Left lobe of liver (tissue), 2 donors: Measurements from ENCODE around the gene FNDC3B. TPM values are rescaled to one million over a fixed set of nuclear protein-coding genes. Genes with fewer than 3 reads are reported as not detected.

Experiments used
- ATAC-seq: fragments of 200-7000 bp; cut with Tn5 transposase; one replicate; pipeline ENCODE4 v1.9.1; 2020; ENCODE audit warnings: mild to moderate bottlenecking, moderate library complexity
- DNase-seq: peaks from one replicate; pipeline ENCODE4 v3.0.0-alpha.2; 2020; ENCODE audit warnings: low spot score
- total RNA-seq: library from RNA; stranded (reverse); gene quantifications from one replicate; pipeline ENCODE4 v1.2.1, GENCODE V29; 2021
- donor health status: DM: no; HTN: no; CAD: no; lungs with moderate emphysema.
- donor health status: DM: no; HTN: yes; CAD: no.

The FNDC3B gene
- total RNA-seq, 1 donor from 2014 or later = 44.6 TPM

- DNase-seq (no peak), ATAC-seq (no peak)
These were observed 92.8 kb downstream of the FNDC3B start for GRCh38 chr3:172132159-172132586.

DNA sequence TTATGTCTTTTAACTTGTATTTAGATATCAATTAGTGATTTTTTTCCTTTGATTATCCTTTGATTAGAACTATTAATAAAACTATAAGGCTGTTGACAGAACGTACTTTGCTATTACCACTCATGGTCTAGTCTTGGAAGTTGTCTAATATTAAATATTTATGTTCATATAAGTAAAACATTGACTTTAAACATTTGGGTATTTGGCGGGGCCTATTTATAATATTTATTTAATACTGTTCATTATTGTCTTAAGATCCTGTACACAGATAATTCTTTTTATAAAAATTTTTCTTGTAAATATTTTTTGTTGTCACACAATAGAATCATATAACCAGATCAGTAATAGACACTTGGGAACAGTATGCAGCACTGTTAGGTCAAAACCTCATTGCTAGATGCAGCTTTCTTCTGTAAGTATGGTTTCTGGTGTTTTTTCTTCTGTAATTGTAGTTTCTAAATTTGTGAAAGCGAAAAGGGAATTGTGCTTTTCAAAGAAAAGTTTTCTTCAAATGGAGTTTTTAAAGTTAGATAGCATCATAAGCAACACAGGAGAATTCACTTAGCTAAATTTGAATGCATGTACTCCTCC, 93.4 kb downstream of the FNDC3B start:
- no peak for ATAC-seq
- no peak for DNase-seq

DNA sequence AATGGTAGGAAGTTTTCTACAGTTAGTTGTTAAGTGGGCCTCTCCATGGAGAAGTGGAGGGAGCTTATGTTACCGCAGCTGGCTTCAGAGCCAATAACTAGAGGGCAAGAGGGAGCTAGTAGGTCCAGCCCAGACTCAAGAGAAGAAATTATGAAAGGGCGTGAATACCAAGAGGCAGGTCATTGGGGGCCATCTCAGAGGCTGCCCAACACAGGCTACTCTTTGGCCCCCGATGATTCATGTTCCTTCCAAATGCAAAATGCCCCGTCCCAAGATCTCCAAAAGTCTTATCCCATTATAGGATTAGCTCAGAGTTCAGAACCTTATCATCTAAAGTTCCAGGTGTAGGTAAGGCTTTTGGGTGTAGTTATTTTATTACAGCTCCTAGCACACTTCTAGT, 94.5 kb downstream of the FNDC3B start:
- DNase-seq = no peak
- no peak for ATAC-seq

DNA sequence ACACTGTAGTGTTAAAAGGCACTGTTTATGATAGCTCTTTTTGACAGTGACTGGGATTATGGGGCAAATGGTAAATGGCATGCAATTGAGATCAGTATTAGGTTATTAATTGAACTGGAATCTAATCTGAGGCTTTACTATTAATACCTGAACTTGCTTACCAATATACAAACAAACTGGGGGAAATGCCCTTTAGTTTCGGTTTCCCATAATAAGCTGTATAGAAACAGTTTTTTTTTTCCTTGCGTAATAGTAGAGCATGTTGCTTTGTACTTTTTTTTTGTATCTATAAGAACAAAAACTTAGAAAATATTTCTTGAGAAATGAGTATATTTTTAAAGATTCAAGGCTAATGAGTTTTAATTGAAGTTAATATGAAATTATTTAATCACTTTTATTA, 95.0 kb downstream of the FNDC3B start:
- ATAC-seq (peak; percentile 13), DNase-seq (no peak)

DNA sequence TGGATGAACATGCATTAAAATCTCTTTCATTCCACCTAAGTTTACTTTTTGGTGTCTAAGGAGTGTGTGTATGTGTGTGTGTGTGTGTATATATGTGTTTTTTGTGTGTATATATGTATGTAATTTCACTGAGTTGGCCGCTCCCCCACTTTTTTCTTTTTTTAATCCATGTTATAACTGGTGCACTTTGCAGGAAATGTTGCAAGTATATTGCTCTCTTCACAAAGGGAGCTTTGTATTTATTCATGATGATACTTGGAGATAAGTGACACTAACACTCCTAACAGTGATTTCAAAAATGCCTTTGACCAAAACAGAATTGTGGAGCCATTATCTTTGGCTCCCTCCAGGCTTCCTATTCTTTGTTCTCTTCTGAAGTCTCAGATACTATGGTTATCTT, 95.8 kb downstream of the FNDC3B start:
- no peak for ATAC-seq
- no peak for DNase-seq

GRCh38 chr3:172135820-172136219, 96.4 kb downstream of the FNDC3B start:
- ATAC-seq (no peak), DNase-seq (no peak)

DNA sequence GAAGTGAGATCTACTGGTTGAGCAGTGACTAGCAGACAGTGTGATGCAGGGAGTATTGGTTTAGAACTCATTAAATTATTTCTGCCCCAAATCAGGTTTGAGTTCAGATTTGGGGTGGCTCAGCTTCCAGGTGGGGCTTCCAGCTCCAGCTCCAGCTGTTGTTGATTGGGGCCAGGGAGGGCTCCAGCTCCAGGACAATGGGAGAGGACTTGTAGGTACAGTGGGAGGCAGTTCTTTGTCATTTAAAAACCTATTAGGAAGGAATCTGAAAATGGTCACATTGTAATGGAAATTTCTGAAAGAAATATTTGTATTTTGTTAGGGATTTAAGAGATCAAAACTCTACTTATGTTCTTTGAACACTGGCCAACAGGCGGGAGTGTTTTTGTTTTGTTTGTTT, 97.0 kb downstream of the FNDC3B start:
- DNase-seq (no peak), ATAC-seq (no peak)

DNA sequence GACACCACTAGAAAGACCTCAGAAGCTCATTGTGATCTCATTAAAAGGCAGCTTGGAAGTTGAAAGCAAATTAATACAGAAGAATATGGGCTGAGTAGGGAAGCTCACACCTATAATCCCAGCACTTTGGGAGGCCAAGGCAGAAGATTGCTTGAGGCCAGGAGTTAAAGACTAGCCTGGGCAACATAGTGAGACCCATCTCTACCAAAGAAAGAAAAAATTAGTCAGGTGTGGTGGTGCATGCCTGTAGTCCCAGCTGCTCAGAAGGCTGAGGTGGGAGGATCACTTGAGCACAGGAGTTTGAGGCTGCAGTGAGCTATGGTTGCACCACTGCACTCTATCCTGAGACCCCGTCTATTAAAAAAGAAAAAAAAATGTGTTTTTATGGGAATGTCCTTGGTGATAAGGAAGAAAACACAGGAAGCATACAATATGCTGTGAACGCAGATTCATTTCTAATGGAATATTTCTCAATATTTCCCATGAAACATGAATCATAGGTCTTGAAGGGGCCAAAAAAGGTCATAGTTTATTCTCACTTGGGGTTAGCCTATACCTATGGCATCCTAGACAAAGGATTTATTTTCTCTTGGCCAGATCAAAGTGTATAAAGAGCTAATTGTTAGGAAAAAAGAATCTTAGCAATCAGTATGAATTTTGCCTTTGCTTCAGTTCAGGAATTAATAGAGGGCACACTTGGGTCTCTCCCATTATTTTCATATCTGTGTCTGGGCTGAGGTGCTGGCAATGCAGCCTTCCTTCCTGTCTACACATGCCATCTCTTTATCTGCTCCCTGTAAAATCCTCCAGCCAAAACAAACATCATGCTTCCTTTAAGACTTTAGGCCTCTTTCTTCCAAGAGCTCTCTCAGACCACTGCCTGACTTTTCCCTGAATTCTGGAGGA, 98.2 kb downstream of the FNDC3B start:
- ATAC-seq (peak; percentile 10), DNase-seq (no peak)

- DNase-seq = no peak
- no peak for ATAC-seq
These were observed 98.8 kb downstream of the FNDC3B start for GRCh38 chr3:172138193-172138537.

- peak; percentile 8 for ATAC-seq
- no peak for DNase-seq
These were observed 99.6 kb downstream of the FNDC3B start for GRCh38 chr3:172138792-172139507.

GRCh38 chr3:172139528-172140276, 100.3 kb downstream of the FNDC3B start:
- ATAC-seq (no peak), DNase-seq (no peak)

DNA sequence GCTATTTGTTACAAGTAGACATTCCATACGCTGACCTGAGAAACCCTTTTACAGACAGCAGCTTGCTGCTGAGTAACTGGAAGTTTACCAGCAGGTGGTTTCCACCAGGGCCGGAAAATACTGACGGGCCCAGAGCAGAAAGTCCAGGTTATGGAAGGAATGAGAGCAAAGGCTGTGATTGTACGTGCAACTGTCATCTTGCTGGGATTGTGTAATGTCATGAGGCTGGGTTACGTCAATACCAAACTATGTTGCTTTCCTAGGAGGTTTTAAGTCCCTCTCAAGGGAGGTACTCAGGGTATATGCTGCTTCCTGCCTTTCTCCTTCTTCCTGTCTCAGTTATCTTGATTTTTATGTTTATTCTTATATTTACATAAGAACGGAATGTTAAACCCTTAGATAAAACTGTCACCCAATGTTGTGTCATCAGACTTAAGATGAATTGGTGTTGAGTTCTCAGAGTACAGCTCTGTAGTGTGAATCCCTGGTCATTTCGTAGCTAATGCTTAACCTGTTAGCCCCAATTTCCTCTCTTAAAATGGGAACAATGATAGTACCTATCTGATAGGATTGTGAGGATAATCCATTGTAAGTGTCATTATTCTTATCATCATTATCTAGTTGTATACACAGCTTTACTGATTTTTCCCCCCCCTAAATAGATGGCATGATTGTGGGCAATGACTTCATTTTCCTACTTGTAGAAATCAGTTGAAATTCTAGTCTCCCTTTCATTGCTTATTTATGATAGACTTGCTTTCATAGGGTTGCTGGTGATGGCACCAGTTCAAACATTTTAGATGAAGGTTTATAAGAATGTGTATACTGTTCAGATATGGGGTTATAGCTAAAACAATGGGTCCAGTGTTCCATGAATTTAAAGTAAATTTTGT, 101.4 kb downstream of the FNDC3B start:
- ATAC-seq (peak; percentile 84), DNase-seq (peak; percentile 85)

DNA sequence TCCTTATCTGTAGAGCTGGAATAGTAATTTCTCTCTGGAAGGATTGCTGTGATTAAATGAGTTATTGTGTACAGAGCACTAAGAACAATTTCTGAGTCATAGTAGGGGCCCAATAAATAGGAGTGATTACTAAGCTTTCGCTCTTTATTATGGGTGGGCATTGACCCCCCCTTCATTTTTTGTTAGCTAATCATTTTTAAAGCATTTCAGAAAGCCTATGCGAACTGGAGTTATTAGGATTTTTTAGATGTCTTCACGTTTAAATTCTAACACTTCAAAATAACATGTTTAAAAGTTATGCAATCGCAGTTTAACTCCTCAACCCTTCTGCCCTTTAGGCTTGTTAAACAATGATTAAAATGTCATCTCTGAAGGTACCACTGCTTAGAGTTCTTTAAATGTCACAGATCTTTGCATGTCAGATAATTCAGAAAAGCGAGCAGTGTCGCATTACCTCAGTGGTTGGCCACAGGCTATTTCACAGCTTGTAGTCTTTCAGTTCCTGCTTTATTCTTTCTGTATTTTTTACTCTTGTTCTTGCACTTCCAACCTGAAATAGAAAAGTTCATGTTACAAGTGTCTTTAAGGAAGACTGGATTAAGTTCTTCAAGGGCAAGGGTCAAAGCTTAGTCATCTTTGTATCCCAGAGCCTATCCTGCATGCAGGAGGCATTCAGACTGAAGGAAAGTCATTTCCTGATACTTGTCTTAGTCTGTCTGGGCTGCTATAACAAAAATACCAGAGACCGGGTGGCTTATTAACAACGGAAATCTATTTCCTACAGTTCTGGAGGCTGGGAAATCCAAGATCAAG, 102.9 kb downstream of the FNDC3B start:
- no peak for DNase-seq
- no peak for ATAC-seq

- ATAC-seq (no peak), DNase-seq (no peak)
These were observed 103.6 kb downstream of the FNDC3B start for GRCh38 chr3:172142864-172143451.

DNA sequence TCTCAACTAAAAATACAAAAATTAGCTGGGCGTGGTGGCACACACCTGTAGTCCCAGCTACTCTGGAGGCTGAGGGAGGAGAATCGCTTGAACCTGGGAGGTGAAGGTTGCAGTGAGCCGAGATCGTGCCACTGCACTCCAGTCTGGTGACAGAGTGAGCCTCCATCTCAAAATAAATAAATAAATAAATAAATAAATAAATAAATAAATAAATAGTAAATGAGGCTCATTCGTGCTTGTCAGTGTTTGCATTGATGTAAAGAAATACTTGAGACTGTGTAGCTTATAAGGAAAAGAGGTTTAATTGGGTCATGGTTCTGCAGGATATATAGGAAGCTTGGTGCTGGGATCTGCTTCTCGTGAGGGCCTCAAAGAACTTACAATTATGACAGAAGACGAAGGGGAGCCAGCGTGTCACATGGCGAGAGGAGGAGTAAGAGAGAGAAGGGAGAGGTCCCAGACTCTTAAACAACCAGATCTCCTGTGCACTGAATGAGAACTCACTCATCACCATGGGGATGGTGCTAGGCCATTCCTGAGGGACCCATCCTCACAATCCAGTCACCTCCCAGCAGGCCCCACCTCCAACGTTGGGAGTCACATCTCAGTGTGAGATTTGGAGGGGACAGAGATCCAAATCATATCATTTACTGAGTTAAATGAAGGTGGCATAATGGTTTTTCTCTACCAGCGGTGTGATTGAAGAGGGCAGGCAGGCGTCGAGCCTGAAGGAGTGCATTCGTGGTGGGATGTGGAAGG, 104.5 kb downstream of the FNDC3B start:
- ATAC-seq (no peak), DNase-seq (no peak)

- no peak for ATAC-seq
These were observed 105.2 kb downstream of the FNDC3B start for GRCh38 chr3:172144601-172145000.

DNA sequence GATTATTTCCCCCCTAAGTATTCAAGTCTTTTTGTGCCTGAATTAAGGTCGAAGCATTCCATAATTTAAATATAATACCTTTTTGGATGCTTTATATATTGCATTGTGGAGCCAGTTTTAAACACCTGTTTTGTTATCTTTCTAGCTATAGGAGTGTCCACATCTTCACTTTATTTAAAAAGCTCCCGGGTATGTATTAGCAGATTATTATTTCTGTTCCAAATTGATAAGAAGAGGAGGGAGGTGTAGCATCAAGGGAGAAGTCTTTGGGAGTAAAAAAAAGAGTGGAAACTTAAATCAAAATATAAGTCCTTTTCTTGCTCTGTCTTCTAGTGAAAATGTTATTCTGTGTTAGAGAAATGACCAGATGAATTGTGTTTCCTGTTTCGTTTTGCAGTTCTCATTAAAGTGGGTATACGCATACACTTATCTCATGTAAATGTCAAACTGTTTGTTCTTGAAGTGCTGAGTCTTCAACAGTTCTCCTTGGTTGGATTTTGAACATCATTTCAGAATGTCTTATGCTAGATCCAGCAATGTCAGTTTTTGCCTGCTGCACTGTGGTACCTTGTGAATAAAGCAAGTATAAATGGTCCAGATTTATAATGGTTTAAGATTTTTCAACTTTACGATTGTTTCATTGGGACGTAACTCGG, 105.8 kb downstream of the FNDC3B start:
- no peak for DNase-seq
- ATAC-seq = no peak

More at GRCh38 chr3:172144601-172145000, 105.2 kb downstream of the FNDC3B start:
- DNase-seq = no peak

GRCh38 chr3:172146349-172146748, 107.0 kb downstream of the FNDC3B start:
- ATAC-seq (no peak), DNase-seq (no peak)
